Mesenchymal stem cell (in vitro differentiated cells and primary cell): ENCODE measurements around the gene CENPF.

Source experiments
- DNase-seq: peaks from one replicate; pipeline ENCODE4 v3.0.0-alpha.2; 2013
- H2AFZ ChIP-seq: one replicate; pipeline ENCODE4 v1.6.1; 2013; ENCODE audit warnings: low read depth, mild to moderate bottlenecking, control low read depth, inconsistent platforms, low read length, moderate library complexity
- H2AK5ac ChIP-seq: 2 replicates; pipeline ENCODE4 v1.6.1; 2013; ENCODE audit warnings: low read length, moderate library complexity, mild to moderate bottlenecking, inconsistent platforms; ENCODE audit not compliant: severe bottlenecking
- H2BK120ac ChIP-seq: one replicate; pipeline ENCODE4 v1.6.1; 2013; ENCODE audit warnings: low read depth, mild to moderate bottlenecking, inconsistent platforms, low read length, moderate library complexity
- H2BK12ac ChIP-seq, 2 experiments: one replicate each; pipeline ENCODE4 v1.6.1; 2013; ENCODE audit warnings: inconsistent platforms in 2 of 2, low read length in 2 of 2, mild to moderate bottlenecking in 2 of 2, moderate library complexity in 2 of 2, control low read depth in 1 of 2
- H2BK15ac ChIP-seq: one replicate; pipeline ENCODE4 v1.6.1; 2013; ENCODE audit warnings: mild to moderate bottlenecking, low read depth, inconsistent platforms; ENCODE audit not compliant: poor library complexity, severe bottlenecking
- H2BK5ac ChIP-seq: 2 replicates; pipeline ENCODE4 v1.6.1; 2013; ENCODE audit warnings: low read depth, mild to moderate bottlenecking, low read length, control low read depth, inconsistent platforms; ENCODE audit not compliant: poor library complexity, severe bottlenecking
- H3K14ac ChIP-seq, 2 experiments: one replicate each; pipeline ENCODE4 v1.6.1; 2013; ENCODE audit warnings: inconsistent platforms in 2 of 2, low read length in 2 of 2, control low read depth in 1 of 2, mild to moderate bottlenecking in 1 of 2, moderate library complexity in 1 of 2
- H3K18ac ChIP-seq, 2 experiments: one replicate each; pipeline ENCODE4 v1.6.1; 2013; ENCODE audit warnings: inconsistent platforms in 2 of 2, low read length in 2 of 2, control low read depth in 1 of 2, low read depth in 1 of 2, mild to moderate bottlenecking in 1 of 2
- H3K23ac ChIP-seq, 2 experiments: one replicate each; pipeline ENCODE4 v1.6.1; 2013; ENCODE audit warnings: inconsistent platforms in 2 of 2, low read length in 2 of 2, mild to moderate bottlenecking in 2 of 2, moderate library complexity in 2 of 2, control low read depth in 1 of 2
- H3K27ac ChIP-seq: 2 replicates; pipeline ENCODE4 v1.5.1; 2013; ENCODE audit warnings: mild to moderate bottlenecking, moderate library complexity, low read length, control low read depth, inconsistent platforms; ENCODE audit not compliant: poor library complexity, severe bottlenecking
- H3K27me3 ChIP-seq, 2 experiments: 2 replicates each; pipeline versions ENCODE4 v1.6.1 to v1.7.0; 2013; ENCODE audit warnings: low read length in 2 of 2, mild to moderate bottlenecking in 2 of 2, moderate library complexity in 2 of 2, control low read depth in 1 of 2, inconsistent platforms in 1 of 2; ENCODE audit not compliant: control insufficient read depth in 1 of 2, insufficient read depth in 1 of 2
- H3K36me3 ChIP-seq, 2 experiments: 2 replicates each; pipeline versions ENCODE4 v1.6.1 to v1.7.0; 2013; ENCODE audit warnings: low read length in 2 of 2, control low read depth in 1 of 2, inconsistent platforms in 1 of 2, low read depth in 1 of 2, mild to moderate bottlenecking in 1 of 2; ENCODE audit not compliant: insufficient read depth in 2 of 2, control insufficient read depth in 1 of 2
- H3K4ac ChIP-seq, 2 experiments: one replicate each; pipeline ENCODE4 v1.6.1; 2013; ENCODE audit warnings: inconsistent platforms in 2 of 2, low read length in 2 of 2, mild to moderate bottlenecking in 2 of 2, moderate library complexity in 2 of 2, control low read depth in 1 of 2, low read depth in 1 of 2
- H3K4me1 ChIP-seq: 2 replicates; pipeline ENCODE4 v1.6.1; 2013; ENCODE audit warnings: low read depth, low read length, control low read depth; ENCODE audit not compliant: control insufficient read depth, insufficient read depth
- H3K4me2 ChIP-seq: 2 replicates; pipeline ENCODE4 v1.6.1; 2013; ENCODE audit warnings: low read length, mild to moderate bottlenecking, inconsistent platforms; ENCODE audit not compliant: poor library complexity, severe bottlenecking
- H3K4me3 ChIP-seq, 2 experiments: 2 replicates each; pipeline versions ENCODE4 v1.5.1 to v1.7.0; 2013; ENCODE audit warnings: low read length in 2 of 2, mild to moderate bottlenecking in 2 of 2, control low read depth in 1 of 2, low read depth in 1 of 2; ENCODE audit not compliant: insufficient read depth in 1 of 2
- H3K79me1 ChIP-seq: replicated peaks from 2 replicates; pipeline ENCODE4 v1.6.1; 2013; ENCODE audit warnings: mild to moderate bottlenecking, control low read depth, low read length, inconsistent platforms; ENCODE audit not compliant: poor library complexity, severe bottlenecking
- H3K9ac ChIP-seq: 2 replicates; pipeline ENCODE4 v1.7.0; 2013; ENCODE audit warnings: mild to moderate bottlenecking, low read length, moderate library complexity
- H3K9me3 ChIP-seq: 2 replicates; pipeline ENCODE4 v1.7.0; 2013; ENCODE audit warnings: mild to moderate bottlenecking, low read length; ENCODE audit not compliant: control insufficient read depth
- H4K8ac ChIP-seq: one replicate; pipeline ENCODE4 v1.6.1; 2013; ENCODE audit warnings: inconsistent platforms, mild to moderate bottlenecking, low read length, moderate library complexity
- H4K91ac ChIP-seq: one replicate; pipeline ENCODE4 v1.6.1; 2013; ENCODE audit warnings: mild to moderate bottlenecking, low read length, inconsistent platforms
- WGBS: methylation state at CpG from one replicate; pipeline ENCODE4 v1.1.7; 2013; ENCODE audit warnings: mixed read lengths; 5-methylcytosine and 5-hydroxymethylcytosine counted together

CENPF gene

GRCh38 chr1:214569357-214570004 is 33.5 kb upstream of the CENPF start:
- Histone ChIP-seq H2BK5ac (no peak overlapping the region), H2BK12ac (no peak overlapping the region), H3K4me1 (peaks cover 12% of the 10 kb centered on the region), H3K4me2 (no peak overlapping the region), H3K36me3 (no peaks in the 10 kb centered on the region), H2BK15ac (no peak overlapping the region), H3K23ac (no peak overlapping the region), H2BK120ac (no peak overlapping the region), H4K91ac (no peak overlapping the region), H2AFZ (no peak overlapping the region), H3K27me3 (no peaks in the 10 kb centered on the region), H3K4ac (no peak overlapping the region), H3K18ac (peak overlapping the region; percentile 23 to 82), H4K8ac (peak overlapping the region; percentile 81), H3K27ac (peak overlapping the region; percentile 62), H3K4me3 (peak overlapping the region in 1 of 2 experiments; percentile 28), H2AK5ac (no peak overlapping the region), H3K9ac (peak overlapping the region; percentile 49), H3K79me1 (peaks cover 8% of the 10 kb centered on the region), H3K14ac (no peak overlapping the region), H3K9me3 (no peaks in the 10 kb centered on the region)
- 95% methylated on average over 1 of the region's 2 CpGs for WGBS
- peak; percentile 36 for DNase-seq

- Histone ChIP-seq H3K23ac (no peak overlapping the region), H3K79me1 (peaks cover 8% of the 10 kb centered on the region), H3K9ac (peak overlapping the region; percentile 39), H2BK15ac (no peak overlapping the region), H2AK5ac (no peak overlapping the region), H3K9me3 (peaks cover 5% of the 10 kb centered on the region), H3K4ac (no peak overlapping the region), H4K91ac (no peak overlapping the region), H3K4me1 (peaks cover 12% of the 10 kb centered on the region), H3K36me3 (no peaks in the 10 kb centered on the region), H3K14ac (no peak overlapping the region), H3K4me3 (peak overlapping the region in 1 of 2 experiments; percentile 2), H3K18ac (no peak overlapping the region), H2BK120ac (no peak overlapping the region), H2BK12ac (no peak overlapping the region), H2BK5ac (no peak overlapping the region), H2AFZ (no peak overlapping the region), H3K27ac (peak overlapping the region; percentile 62), H3K4me2 (no peak overlapping the region), H3K27me3 (no peaks in the 10 kb centered on the region), H4K8ac (no peak overlapping the region)
- 11% methylated on average over 2 of the region's 2 CpGs for WGBS
- peak; percentile 77 for DNase-seq
Observed at GRCh38 chr1:214570442-214570841, 32.6 kb upstream of the CENPF start.

GRCh38 chr1:214571281-214571680 is 31.7 kb upstream of the CENPF start:
- DNase-seq: no peak
- Histone ChIP-seq H3K27ac (no peak overlapping the region), H4K91ac (no peak overlapping the region), H3K4ac (no peak overlapping the region), H3K4me3 (no peak overlapping the region), H3K36me3 (no peaks in the 10 kb centered on the region), H3K9me3 (peaks cover 12% of the 10 kb centered on the region), H2BK15ac (no peak overlapping the region), H3K4me2 (no peak overlapping the region), H2AFZ (no peak overlapping the region), H3K79me1 (peaks cover 8% of the 10 kb centered on the region), H4K8ac (no peak overlapping the region), H2AK5ac (no peak overlapping the region), H3K4me1 (peaks cover 9% of the 10 kb centered on the region), H3K27me3 (no peaks in the 10 kb centered on the region), H2BK120ac (no peak overlapping the region), H3K9ac (peak overlapping the region; percentile 37), H2BK5ac (no peak overlapping the region), H2BK12ac (no peak overlapping the region), H3K23ac (no peak overlapping the region), H3K14ac (no peak overlapping the region), H3K18ac (no peak overlapping the region)

GRCh38 chr1:214573386-214574318 is 29.3 kb upstream of the CENPF start:
- no peak overlapping the region for H4K91ac ChIP-seq
- H3K9ac ChIP-seq: no peak overlapping the region
- WGBS: 92% methylated on average over 5 of the region's 11 CpGs

More at GRCh38 chr1:214573386-214574318, 29.3 kb upstream of the CENPF start:
- no peak overlapping the region for H3K4ac ChIP-seq
- H3K4me1 ChIP-seq: peaks cover 6% of the 10 kb centered on the region
- peaks cover 5% of the 10 kb centered on the region for H3K79me1 ChIP-seq
- H3K4me2 ChIP-seq: no peak overlapping the region
- H2BK5ac ChIP-seq: no peak overlapping the region
- H3K36me3 ChIP-seq: no peaks in the 10 kb centered on the region
- H3K27ac ChIP-seq: no peak overlapping the region
- H2BK12ac ChIP-seq: no peak overlapping the region
- no peak overlapping the region for H3K14ac ChIP-seq
- peaks cover 27% of the 10 kb centered on the region for H3K9me3 ChIP-seq
- no peak overlapping the region for H3K23ac ChIP-seq
- DNase-seq: no peak
- H3K4me3 ChIP-seq: no peak overlapping the region
- no peak overlapping the region for H4K8ac ChIP-seq
- H2AK5ac ChIP-seq: no peak overlapping the region
- H3K27me3 ChIP-seq: no peaks in the 10 kb centered on the region
- no peak overlapping the region for H2BK120ac ChIP-seq
- H2AFZ ChIP-seq: no peak overlapping the region
- H3K18ac ChIP-seq: no peak overlapping the region
- H2BK15ac ChIP-seq: no peak overlapping the region
